Small intestine (tissue), 7 donors: ENCODE measurements around the gene CUL1. TPM values are rescaled to one million over a fixed set of nuclear protein-coding genes. Genes with fewer than 3 reads are reported as not detected.

Experiments used
- DNase-seq, 2 donors: peaks; one replicate each; pipeline versions ENCODE4 v3.0.0 to v3.0.0-alpha.2; 2013
- FAIRE-seq: peaks from 2 replicates; lab custom pipeline; 2012; peaks lifted over from hg19 to GRCh38; lab: Jason Lieb, UNC
- H3K27ac ChIP-seq, 3 donors: one replicate each; pipeline ENCODE4 v1.5.1; 2013; ENCODE audit warnings: low read length in 2 of 3, mild to moderate bottlenecking in 2 of 3, control low read depth in 1 of 3, inconsistent platforms in 1 of 3, low read depth in 1 of 3, moderate library complexity in 1 of 3
- H3K27me3 ChIP-seq, 3 donors: one replicate each; pipeline ENCODE4 v1.6.1; 2013; ENCODE audit warnings: low read length in 3 of 3, inconsistent platforms in 1 of 3; ENCODE audit not compliant: control insufficient read depth in 3 of 3, insufficient read depth in 3 of 3
- H3K36me3 ChIP-seq, 3 donors: one replicate each; pipeline ENCODE4 v1.6.1; 2013; ENCODE audit warnings: low read length in 3 of 3, inconsistent platforms in 1 of 3, low read depth in 1 of 3, mild to moderate bottlenecking in 1 of 3, moderate library complexity in 1 of 3; ENCODE audit not compliant: control insufficient read depth in 3 of 3, insufficient read depth in 2 of 3
- H3K4me1 ChIP-seq, 3 donors: one replicate each; pipeline ENCODE4 v1.6.1; 2013; ENCODE audit warnings: low read length in 2 of 3, inconsistent platforms in 1 of 3, low read depth in 1 of 3, mild to moderate bottlenecking in 1 of 3, moderate library complexity in 1 of 3; ENCODE audit not compliant: control insufficient read depth in 3 of 3, insufficient read depth in 2 of 3
- H3K4me3 ChIP-seq, 3 donors: one replicate each; pipeline ENCODE4 v1.5.1; 2013; ENCODE audit warnings: low read length in 3 of 3, control low read depth in 1 of 3, inconsistent platforms in 1 of 3, low read depth in 1 of 3, mild to moderate bottlenecking in 1 of 3, moderate library complexity in 1 of 3
- H3K9me3 ChIP-seq, 2 donors: one replicate each; pipeline ENCODE4 v1.6.1; 2013; ENCODE audit warnings: low read depth in 1 of 2, low read length in 1 of 2; ENCODE audit not compliant: control insufficient read depth in 2 of 2, insufficient read depth in 1 of 2
- WGBS, 3 donors: extraction: QIAGEN DNeasy Blood & Tissue Kit; methylation state at CpG; one replicate each; pipeline ENCODE4 v1.1.7; 2013; 5-methylcytosine and 5-hydroxymethylcytosine counted together
- polyA plus RNA-seq, 4 donors: library from polyadenylated mRNA; stranded (reverse) in 3 of 4; unstranded in 1 of 4; fragments of 200-250 nt in 3 of 4; fragments of 120-200 nt in 1 of 4; gene quantifications; one replicate each; pipeline versions ENCODE4 v1.2.1 to v1.2.3, GENCODE V29; 2013
- donor health status: healthy with polysubstance abuse.
- donor health status: control.
- donor health status: control.
- donor health status: Bipolar disorder and iron deficiency.
- donor health status: healthy.

The CUL1 gene
- polyA plus RNA-seq, 4 donors: 24.2 to 40.5 (median 30.4) TPM

DNA sequence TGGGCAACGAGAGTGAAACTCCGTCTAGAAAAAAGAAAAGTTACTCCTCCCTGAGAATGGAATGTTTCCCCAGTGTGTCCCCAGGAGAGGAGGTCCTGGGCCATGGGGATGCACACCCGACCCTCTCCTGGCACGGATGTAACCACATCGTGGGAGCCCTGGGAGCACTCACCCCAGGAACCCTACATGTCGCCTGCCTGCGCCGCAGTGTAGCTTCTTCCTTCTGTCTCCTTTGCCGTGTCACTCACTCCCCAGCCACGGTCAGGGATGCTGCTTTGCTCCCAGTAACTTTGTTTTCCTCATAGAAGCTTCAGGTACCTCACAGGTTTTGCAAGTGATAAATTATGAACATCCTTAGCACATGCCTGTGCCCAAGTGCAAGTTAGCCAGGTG is 103.4 kb downstream of the CUL1 start:
- no peak for DNase-seq
- FAIRE-seq: no peak

DNA sequence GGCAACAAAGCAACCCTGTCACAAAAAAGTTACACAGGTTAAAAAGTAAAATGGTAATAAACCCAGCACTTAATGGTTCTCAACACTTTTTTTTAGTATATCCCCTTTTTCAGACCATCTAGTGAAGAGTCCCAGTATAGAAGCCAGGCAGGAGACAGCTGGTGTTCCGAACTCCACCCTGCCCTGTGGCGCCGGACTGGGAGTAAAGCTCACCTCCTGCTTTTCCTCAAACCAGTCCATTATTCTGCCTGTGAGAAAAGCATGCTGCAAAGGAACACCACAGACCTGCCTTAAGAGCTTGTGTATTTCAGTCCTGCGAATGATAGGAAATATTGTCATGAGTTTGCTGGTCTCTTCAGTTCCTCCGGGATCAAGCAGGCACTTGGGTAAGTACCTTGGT is 104.4 kb downstream of the CUL1 start:
- FAIRE-seq: no peak
- H3K4me3 ChIP-seq: no peak overlapping the region
- H3K27me3 ChIP-seq: no peaks in the 10 kb centered on the region
- H3K4me1 ChIP-seq: no peaks in the 10 kb centered on the region
- H3K36me3 ChIP-seq: peaks cover 10 to 63% (median 34%) of the 10 kb centered on the region in 3 donors
- no peaks in the 10 kb centered on the region for H3K9me3 ChIP-seq
- WGBS, 3 donors: 91 to 95% (median 94%) methylated on average over 5 of the region's 5 CpGs
- no peak overlapping the region for H3K27ac ChIP-seq
- DNase-seq: no peak

More for the DNA sequence above, 103.4 kb downstream of the CUL1 start:
- Histone ChIP-seq H3K27me3 (no peaks in the 10 kb centered on the region), H3K4me3 (no peak overlapping the region), H3K36me3 (peaks cover 13 to 60% (median 34%) of the 10 kb centered on the region in 3 donors), H3K4me1 (no peaks in the 10 kb centered on the region), H3K27ac (no peak overlapping the region), H3K9me3 (no peaks in the 10 kb centered on the region)
- WGBS, 3 donors: 92 to 95% (median 94%) methylated on average over 9 to 10 of the region's 10 CpGs

DNA sequence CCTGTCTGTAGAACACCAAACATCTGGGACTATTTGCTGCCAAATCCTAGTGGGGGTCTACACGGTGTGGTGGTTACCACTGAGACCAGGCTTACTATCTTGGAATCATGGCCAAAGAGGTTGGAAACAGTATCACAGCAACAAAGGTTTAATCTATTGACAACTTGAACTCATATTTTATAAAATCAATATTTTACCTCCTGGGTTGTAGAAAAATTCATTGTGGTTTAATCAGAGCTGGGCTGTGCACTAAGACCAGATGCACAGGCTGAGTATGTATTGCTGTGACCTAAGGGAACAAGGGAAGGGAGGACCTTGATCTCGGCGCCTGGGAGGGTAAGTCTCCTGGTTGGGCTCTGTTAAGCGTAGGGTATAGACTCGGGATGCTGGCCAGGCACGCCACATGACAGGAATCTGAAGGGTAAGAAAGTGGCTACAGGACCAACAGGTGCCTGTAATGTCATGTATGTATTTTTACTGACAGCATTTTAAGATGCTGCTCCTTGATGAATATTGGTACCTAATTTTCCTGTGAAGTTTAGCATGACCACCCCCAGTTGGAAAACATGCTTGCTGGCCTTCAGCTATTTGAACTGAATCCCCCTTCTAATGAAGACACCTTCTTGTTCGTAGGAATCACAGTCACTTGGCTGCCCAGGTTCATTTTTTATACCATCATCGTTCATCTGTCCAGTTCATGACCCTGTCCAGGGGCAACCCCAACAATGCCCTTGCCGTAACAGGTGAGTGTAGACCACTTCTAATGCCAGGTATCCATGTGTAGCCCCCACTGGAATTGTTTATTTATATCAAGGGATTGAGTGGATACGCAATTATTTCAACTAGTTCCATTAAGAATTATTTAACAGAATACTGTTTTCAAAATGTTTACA is 105.9 kb downstream of the CUL1 start:
- H3K36me3 ChIP-seq: peaks cover 0 to 57% (median 20%) of the 10 kb centered on the region in 3 donors
- WGBS, 3 donors: 80 to 86% (median 80%) methylated on average over 10 of the region's 10 CpGs
- no peaks in the 10 kb centered on the region for H3K4me1 ChIP-seq
- no peak overlapping the region for H3K4me3 ChIP-seq
- no peak overlapping the region for H3K27ac ChIP-seq
- H3K9me3 ChIP-seq: no peaks in the 10 kb centered on the region
- DNase-seq (no peak), FAIRE-seq (no peak)
- H3K27me3 ChIP-seq: no peaks in the 10 kb centered on the region

DNA sequence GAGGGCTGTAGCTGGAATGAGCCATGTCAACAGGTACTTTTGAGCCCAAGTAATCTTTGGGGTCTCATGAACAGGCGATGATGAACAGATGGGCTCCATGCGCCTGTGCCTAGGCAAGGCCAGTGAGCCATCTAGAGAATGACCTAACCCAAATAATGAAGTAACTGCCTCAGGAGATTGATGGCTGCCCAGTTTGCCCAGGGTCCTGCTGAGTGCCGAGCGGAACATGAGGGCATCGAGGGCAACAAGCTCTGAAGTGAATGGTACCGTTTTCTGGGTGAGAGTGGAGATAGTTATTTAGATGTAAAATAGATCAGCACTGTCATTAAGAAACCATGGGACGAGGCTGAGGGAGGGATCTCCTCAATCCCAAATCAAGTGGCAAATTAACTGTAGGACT is 107.5 kb downstream of the CUL1 start:
- FAIRE-seq (no peak), DNase-seq (no peak)
- Histone ChIP-seq H3K9me3 (no peaks in the 10 kb centered on the region), H3K4me3 (no peak overlapping the region), H3K27ac (no peak overlapping the region), H3K4me1 (no peaks in the 10 kb centered on the region), H3K27me3 (no peaks in the 10 kb centered on the region), H3K36me3 (peaks cover 0 to 54% (median 14%) of the 10 kb centered on the region in 3 donors)
- 93 to 94% (median 93%) methylated on average over 7 of the region's 7 CpGs for WGBS, 3 donors

DNA sequence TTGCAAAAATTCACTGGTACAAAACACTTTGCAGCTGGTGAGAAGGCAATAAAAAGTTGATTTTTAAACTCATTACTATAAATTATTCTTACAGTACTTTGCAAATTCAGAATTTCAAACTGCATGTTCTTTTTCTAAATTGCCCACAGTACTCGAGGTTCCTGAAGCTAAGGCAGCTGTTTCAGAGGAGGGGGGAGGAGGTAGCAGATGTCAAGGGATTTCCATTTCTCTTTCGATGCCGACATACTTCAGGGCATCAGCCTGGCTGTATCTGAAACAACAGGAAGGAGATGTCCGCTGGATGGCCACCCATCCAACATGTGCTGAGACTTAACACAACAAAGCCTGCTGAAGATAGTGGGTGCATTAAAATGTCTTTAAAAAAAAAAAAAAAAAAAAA is 108.7 kb downstream of the CUL1 start:
- no peak for DNase-seq
- Histone ChIP-seq H3K27ac (no peak overlapping the region), H3K4me1 (no peaks in the 10 kb centered on the region), H3K4me3 (no peak overlapping the region), H3K27me3 (no peaks in the 10 kb centered on the region), H3K9me3 (no peaks in the 10 kb centered on the region), H3K36me3 (peaks cover 0 to 43% (median 11%) of the 10 kb centered on the region in 3 donors)
- FAIRE-seq: no peak
- WGBS, 3 donors: 74 to 88% (median 82%) methylated on average over 4 of the region's 4 CpGs

DNA sequence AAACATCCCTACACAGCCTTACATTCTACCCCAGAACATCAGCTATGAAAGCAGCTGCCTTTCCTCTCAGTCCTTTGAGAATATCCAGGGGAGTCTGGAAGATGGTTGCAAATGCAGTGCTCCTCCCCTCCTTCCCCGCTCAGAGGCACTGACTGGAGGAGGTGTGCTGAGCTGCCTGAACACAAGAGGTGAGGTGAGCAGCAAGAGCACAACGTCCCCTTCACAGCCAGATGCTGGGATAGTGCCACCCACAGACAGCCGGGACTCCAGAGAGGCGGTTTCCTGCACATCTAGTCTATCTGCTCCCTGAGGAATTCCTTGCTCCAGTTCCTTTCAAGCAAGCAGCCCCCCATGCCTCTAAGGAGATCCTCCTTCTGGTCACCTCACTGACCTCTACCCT is 111.2 kb downstream of the CUL1 start:
- no peaks in the 10 kb centered on the region for H3K9me3 ChIP-seq
- FAIRE-seq (no peak), DNase-seq (no peak)
- H3K27ac ChIP-seq: no peak overlapping the region
- H3K4me3 ChIP-seq: no peak overlapping the region
- H3K4me1 ChIP-seq: no peaks in the 10 kb centered on the region
- peaks cover 0 to 40% (median 9%) of the 10 kb centered on the region in 3 donors for H3K36me3 ChIP-seq
- no peaks in the 10 kb centered on the region for H3K27me3 ChIP-seq
- 76 to 87% (median 84%) methylated on average over 4 of the region's 4 CpGs for WGBS, 3 donors

DNA sequence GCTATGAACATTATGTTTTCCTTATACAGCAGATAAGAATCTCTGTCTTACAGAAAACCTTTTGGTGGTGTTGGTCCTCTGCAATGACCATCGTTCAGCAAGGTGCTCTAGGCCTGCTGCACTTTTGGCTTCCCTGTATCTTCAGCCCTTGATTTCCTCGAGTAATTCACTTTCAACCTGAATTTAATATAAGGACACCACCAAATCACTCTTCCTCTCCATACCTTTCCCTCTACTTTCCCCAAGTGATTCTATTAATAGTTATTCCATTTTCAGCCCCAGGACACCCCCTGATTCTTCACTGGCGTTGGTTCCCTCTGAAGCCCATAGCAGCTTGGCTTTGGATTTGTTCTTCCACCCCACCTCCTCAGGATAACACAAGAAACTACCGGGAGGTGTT is 113.2 kb downstream of the CUL1 start:
- Histone ChIP-seq H3K36me3 (peaks cover 4 to 36% (median 5%) of the 10 kb centered on the region in 3 donors), H3K4me1 (no peaks in the 10 kb centered on the region), H3K9me3 (no peaks in the 10 kb centered on the region), H3K27ac (no peak overlapping the region), H3K27me3 (no peaks in the 10 kb centered on the region), H3K4me3 (no peak overlapping the region)
- FAIRE-seq: no peak
- no peak for DNase-seq
- 87 to 92% (median 90%) methylated on average over 4 of the region's 4 CpGs for WGBS, 3 donors

DNA sequence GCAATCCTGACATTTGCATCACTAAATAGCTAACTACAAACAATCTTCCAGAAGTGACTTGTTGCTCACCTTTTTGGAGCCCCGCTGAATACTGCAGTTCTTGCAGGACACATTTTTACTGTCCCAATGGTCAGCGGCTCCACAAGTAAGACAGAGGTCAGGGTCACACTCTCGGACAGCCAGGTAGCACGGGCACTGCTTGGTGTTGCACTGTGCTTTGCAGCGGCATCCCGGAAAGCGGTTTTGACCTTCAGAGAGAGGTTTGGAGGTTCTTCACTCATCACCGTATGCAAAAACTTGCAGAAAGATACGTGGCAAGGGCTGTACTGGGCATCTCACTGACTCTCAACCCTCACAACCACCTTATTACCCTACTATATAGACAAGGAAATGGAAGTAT is 115.2 kb downstream of the CUL1 start:
- no peaks in the 10 kb centered on the region for H3K4me1 ChIP-seq
- WGBS, 3 donors: 94 to 95% (median 94%) methylated on average over 9 of the region's 9 CpGs
- H3K27ac ChIP-seq: no peak overlapping the region
- peaks cover 4 to 26% (median 5%) of the 10 kb centered on the region in 3 donors for H3K36me3 ChIP-seq
- no peak overlapping the region for H3K4me3 ChIP-seq
- DNase-seq: no peak
- no peaks in the 10 kb centered on the region for H3K27me3 ChIP-seq
- no peak for FAIRE-seq
- no peaks in the 10 kb centered on the region for H3K9me3 ChIP-seq
